Measurements from ENCODE around the gene MYO7B.

DNA sequence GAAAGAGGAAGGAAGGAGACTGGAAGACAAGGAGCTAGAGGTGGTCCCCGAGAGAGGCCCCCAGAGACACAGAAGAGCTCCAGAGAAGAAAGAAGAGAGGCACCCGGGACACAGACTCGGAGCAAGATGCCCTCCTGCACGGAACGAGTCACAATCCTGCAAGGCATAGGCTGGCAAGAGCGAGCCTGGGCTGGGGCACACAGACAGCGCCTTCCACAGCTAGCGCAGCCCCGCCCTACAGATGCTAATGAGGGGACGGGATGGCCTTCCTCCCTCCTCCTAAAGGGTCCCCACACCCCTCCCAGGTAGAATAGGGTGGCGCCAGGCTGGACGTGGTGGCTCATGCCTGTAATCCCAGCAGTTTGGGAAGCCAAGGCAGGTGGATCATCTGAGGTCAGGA, 90.7 kb downstream of the MYO7B start:
- TF ChIP-seq, protein P1, sequence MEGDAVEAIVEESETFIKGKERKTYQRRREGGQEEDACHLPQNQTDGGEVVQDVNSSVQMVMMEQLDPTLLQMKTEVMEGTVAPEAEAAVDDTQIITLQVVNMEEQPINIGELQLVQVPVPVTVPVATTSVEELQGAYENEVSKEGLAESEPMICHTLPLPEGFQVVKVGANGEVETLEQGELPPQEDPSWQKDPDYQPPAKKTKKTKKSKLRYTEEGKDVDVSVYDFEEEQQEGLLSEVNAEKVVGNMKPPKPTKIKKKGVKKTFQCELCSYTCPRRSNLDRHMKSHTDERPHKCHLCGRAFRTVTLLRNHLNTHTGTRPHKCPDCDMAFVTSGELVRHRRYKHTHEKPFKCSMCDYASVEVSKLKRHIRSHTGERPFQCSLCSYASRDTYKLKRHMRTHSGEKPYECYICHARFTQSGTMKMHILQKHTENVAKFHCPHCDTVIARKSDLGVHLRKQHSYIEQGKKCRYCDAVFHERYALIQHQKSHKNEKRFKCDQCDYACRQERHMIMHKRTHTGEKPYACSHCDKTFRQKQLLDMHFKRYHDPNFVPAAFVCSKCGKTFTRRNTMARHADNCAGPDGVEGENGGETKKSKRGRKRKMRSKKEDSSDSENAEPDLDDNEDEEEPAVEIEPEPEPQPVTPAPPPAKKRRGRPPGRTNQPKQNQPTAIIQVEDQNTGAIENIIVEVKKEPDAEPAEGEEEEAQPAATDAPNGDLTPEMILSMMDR (IDR thresholded peaks at IDR 0.05): no peak
- TF ChIP-seq POLR2A (IDR thresholded peaks at IDR 0.05): no peak
